ENCODE data around the gene ZBTB8OS.
"Not testable (repeated sequence)": the region's sequence is repeated elsewhere in the genome, so short reads cannot be mapped to it uniquely, and the experiment has no call there.

ZBTB8OS gene

DNA sequence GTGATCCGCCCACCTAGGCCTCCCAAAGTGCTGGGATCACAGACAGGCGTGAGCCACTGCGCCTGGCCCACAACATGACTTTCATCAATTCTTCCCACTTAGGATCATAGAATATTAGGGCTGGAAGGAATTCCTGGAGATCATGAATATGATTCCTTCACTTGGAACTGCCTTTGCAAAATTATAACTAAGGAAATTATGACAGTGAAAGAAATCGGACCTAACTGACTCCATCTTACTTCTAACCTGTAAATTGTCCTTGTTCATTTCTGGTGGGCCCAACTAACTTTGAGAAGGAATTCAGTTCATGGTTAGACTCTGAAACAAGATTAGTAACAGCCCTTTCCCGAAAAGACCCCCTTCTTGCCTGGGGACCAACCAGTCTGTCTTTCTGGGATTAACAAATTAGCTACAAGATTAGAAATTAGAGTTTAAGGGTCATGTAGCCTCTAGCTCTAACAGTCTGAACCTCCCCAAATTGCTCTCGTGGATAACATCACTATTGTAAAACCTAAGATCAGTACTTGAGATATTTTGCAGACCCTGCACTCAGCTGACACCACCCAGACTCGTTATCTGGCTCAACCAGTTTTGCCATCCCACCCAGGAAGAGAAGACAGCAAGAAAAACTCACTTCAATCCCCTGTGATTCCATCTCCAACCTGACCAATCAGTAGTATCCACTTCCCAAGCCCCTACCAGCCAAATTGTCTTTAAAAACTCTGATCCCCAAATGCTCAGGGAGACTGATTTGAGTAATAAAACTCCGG lies 14.7 kb downstream of the ZBTB8OS start:
- TF ChIP-seq, protein P1, sequence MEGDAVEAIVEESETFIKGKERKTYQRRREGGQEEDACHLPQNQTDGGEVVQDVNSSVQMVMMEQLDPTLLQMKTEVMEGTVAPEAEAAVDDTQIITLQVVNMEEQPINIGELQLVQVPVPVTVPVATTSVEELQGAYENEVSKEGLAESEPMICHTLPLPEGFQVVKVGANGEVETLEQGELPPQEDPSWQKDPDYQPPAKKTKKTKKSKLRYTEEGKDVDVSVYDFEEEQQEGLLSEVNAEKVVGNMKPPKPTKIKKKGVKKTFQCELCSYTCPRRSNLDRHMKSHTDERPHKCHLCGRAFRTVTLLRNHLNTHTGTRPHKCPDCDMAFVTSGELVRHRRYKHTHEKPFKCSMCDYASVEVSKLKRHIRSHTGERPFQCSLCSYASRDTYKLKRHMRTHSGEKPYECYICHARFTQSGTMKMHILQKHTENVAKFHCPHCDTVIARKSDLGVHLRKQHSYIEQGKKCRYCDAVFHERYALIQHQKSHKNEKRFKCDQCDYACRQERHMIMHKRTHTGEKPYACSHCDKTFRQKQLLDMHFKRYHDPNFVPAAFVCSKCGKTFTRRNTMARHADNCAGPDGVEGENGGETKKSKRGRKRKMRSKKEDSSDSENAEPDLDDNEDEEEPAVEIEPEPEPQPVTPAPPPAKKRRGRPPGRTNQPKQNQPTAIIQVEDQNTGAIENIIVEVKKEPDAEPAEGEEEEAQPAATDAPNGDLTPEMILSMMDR (conservative IDR thresholded peaks at IDR 0.05; ENCODE audit: low read depth): no peak
- ChIA-PET POLR2A (ENCODE audit: low non-redundant PET) (interaction anchor here (0.6 kb wide), 1 partner anchor 24 kb away, joined by 3 read pairs; no protein-coding TSS in a partner anchor), CTCF (interaction anchor here (0.6 kb wide), 1 partner anchor 115 kb away, joined by 3 read pairs; no protein-coding TSS in a partner anchor)
- no peak overlapping the region for H3K27ac ChIP-seq
- no peak for DNase-seq (ENCODE audit: low spot score)

- TF ChIP-seq, protein P1 (conservative IDR thresholded peaks at IDR 0.05; ENCODE audit: low read depth): no peak
- CTCF ChIA-PET: no interaction called here
- no peak overlapping the region for H3K27ac ChIP-seq
- POLR2A ChIA-PET (ENCODE audit: low non-redundant PET): no interaction called here
- DNase-seq (ENCODE audit: low spot score): no peak
These were observed 17.5 kb downstream of the ZBTB8OS start for GRCh38 chr1:32632829-32633228.

- CTCF ChIA-PET: interaction anchor here (0.7 kb wide), 1 partner anchor 72 kb away, joined by 4 read pairs; no protein-coding TSS in a partner anchor
- H3K27ac ChIP-seq; DNase-seq (ENCODE audit: low spot score); POLR2A ChIA-PET (ENCODE audit: low non-redundant PET): not testable (repeated sequence)
These were observed 20.2 kb downstream of the ZBTB8OS start for GRCh38 chr1:32630173-32630572.

- no peak for DNase-seq (ENCODE audit: low spot score)
- TF ChIP-seq, protein P1 (conservative IDR thresholded peaks at IDR 0.05; ENCODE audit: low read depth): no peak
- ChIA-PET CTCF (no interaction called here), POLR2A (ENCODE audit: low non-redundant PET) (no interaction called here)
- H3K27ac ChIP-seq: peak overlapping the region; percentile 11
These were observed 22.7 kb downstream of the ZBTB8OS start for GRCh38 chr1:32627596-32628162.

DNA sequence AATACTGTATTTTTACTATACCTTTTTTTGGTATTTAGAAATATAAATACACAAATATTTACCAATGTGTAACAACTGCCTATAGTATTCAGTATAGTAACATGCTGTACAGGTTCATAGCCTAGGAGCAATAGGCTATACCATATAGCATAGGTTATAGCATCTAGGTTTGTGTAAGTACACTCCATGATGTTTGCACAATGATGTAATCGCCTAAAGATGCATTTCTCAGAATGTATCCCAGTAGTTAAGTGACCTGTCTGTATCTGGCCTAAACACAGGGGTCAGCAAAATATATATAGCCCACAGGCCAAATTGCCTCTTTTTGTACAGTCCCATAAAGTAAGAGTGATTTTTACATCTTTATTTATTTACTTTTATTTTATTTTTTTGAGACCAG lies 24.2 kb downstream of the ZBTB8OS start:
- no peak for DNase-seq (ENCODE audit: low spot score)
- ChIA-PET POLR2A (ENCODE audit: low non-redundant PET) (no interaction called here), CTCF (no interaction called here)
- no peak overlapping the region for H3K27ac ChIP-seq
- TF ChIP-seq, protein P1 (conservative IDR thresholded peaks at IDR 0.05; ENCODE audit: low read depth): no peak

- no peak for DNase-seq (ENCODE audit: low spot score)
- no peak overlapping the region for H3K27ac ChIP-seq
- ChIA-PET CTCF (no interaction called here), POLR2A (ENCODE audit: low non-redundant PET) (no interaction called here)
- TF ChIP-seq, protein P1 (conservative IDR thresholded peaks at IDR 0.05; ENCODE audit: low read depth): no peak
These were observed 26.6 kb downstream of the ZBTB8OS start for GRCh38 chr1:32623775-32624174.

All from RWPE1 (cell line).